ENCODE data around the gene PCNX1. TPM values are rescaled to one million over a fixed set of nuclear protein-coding genes. Genes with fewer than 3 reads are reported as not detected.

PCNX1 gene
- total and polyA plus RNA-seq, 2 experiments from 2014 or later: 6.9 to 33.5 TPM

- Histone ChIP-seq H2AFZ (peak overlapping the region; percentile 79), H3K27me3 (replicated peaks; ENCODE audit: insufficient read depth) (no peaks in the 10 kb centered on the region), H3K79me2 (ENCODE audit: insufficient read depth) (no peaks in the 10 kb centered on the region), H3K4me2 (ENCODE audit: unreplicated experiment) (peak overlapping the region; percentile 85), H3K4me1 (ENCODE audit: insufficient read depth) (peaks cover 19% of the 10 kb centered on the region), H3K27ac (peak overlapping the region; percentile 67), H3K9ac (peak overlapping the region; percentile 56), H3F3A (ENCODE audit: insufficient read depth) (peaks cover 15% of the 10 kb centered on the region), H3K9me3 (ENCODE audit: low read depth) (no peaks in the 10 kb centered on the region), H3K4me3 (peak overlapping the region; percentile 62), H3K9me2 (ENCODE audit: insufficient read depth) (no peaks in the 10 kb centered on the region), H4K20me1 (ENCODE audit: insufficient read depth) (no peaks in the 10 kb centered on the region), H3K36me3 (ENCODE audit: low read depth) (no peaks in the 10 kb centered on the region)
- TF ChIP-seq EZH2 (IDR thresholded peaks at IDR 0.05; ENCODE audit: insufficient read depth, poor library complexity, severe bottlenecking): no peak
- TF ChIP-seq EZH2phosphoT487 (IDR thresholded peaks at IDR 0.05; ENCODE audit: insufficient read depth, low read depth): no peak
- in situ Hi-C loops (cut with MboI): loop anchor here (25.0 kb wide), 1 partner anchor 632 kb away; no protein-coding TSS in a partner anchor
- WGBS, 2 experiments (ENCODE audit: low coverage in 1 of 2, low lambda C conversion rate in 2 of 2, missing lambda C conversion rate in 2 of 2): 21 to 27% methylated on average over 11 of the region's 11 CpGs
- DNase-seq: peak; percentile 75
These were observed 223.4 kb downstream of the PCNX1 start for GRCh38 chr14:71130491-71131179.

- Histone ChIP-seq H3K9me3 (ENCODE audit: low read depth) (no peaks in the 10 kb centered on the region), H3K4me3 (no peak overlapping the region), H3K9me2 (ENCODE audit: insufficient read depth) (no peaks in the 10 kb centered on the region), H4K20me1 (ENCODE audit: insufficient read depth) (no peaks in the 10 kb centered on the region), H2AFZ (no peak overlapping the region), H3K4me1 (ENCODE audit: insufficient read depth) (peaks cover 19% of the 10 kb centered on the region), H3K27ac (no peak overlapping the region), H3K27me3 (replicated peaks; ENCODE audit: insufficient read depth) (no peaks in the 10 kb centered on the region), H3K4me2 (ENCODE audit: unreplicated experiment) (no peak overlapping the region), H3K79me2 (ENCODE audit: insufficient read depth) (no peaks in the 10 kb centered on the region), H3K36me3 (ENCODE audit: low read depth) (no peaks in the 10 kb centered on the region), H3F3A (ENCODE audit: insufficient read depth) (peaks cover 15% of the 10 kb centered on the region), H3K9ac (no peak overlapping the region)
- no peak for DNase-seq
- TF ChIP-seq EZH2phosphoT487 (IDR thresholded peaks at IDR 0.05; ENCODE audit: insufficient read depth, low read depth) (no peak), EZH2 (IDR thresholded peaks at IDR 0.05; ENCODE audit: insufficient read depth, poor library complexity, severe bottlenecking) (no peak)
- WGBS, 2 experiments (ENCODE audit: low coverage in 1 of 2, low lambda C conversion rate in 2 of 2, missing lambda C conversion rate in 2 of 2): 89 to 91% methylated on average over 8 of the region's 8 CpGs
- in situ Hi-C loops (cut with MboI): loop anchor here (25.0 kb wide), 1 partner anchor 629 kb away; no protein-coding TSS in a partner anchor
These were observed 226.0 kb downstream of the PCNX1 start for GRCh38 chr14:71133296-71133695.

- Histone ChIP-seq H3K9me3 (ENCODE audit: low read depth) (no peaks in the 10 kb centered on the region), H3F3A (ENCODE audit: insufficient read depth) (peaks cover 12% of the 10 kb centered on the region), H3K36me3 (ENCODE audit: low read depth) (no peaks in the 10 kb centered on the region), H3K79me2 (ENCODE audit: insufficient read depth) (no peaks in the 10 kb centered on the region), H3K4me2 (ENCODE audit: unreplicated experiment) (no peak overlapping the region), H3K27me3 (replicated peaks; ENCODE audit: insufficient read depth) (no peaks in the 10 kb centered on the region), H3K4me1 (ENCODE audit: insufficient read depth) (peaks cover 14% of the 10 kb centered on the region), H3K27ac (no peak overlapping the region), H2AFZ (no peak overlapping the region), H3K9ac (no peak overlapping the region), H3K4me3 (no peak overlapping the region), H3K9me2 (ENCODE audit: insufficient read depth) (no peaks in the 10 kb centered on the region), H4K20me1 (ENCODE audit: insufficient read depth) (no peaks in the 10 kb centered on the region)
- TF ChIP-seq EZH2phosphoT487 (IDR thresholded peaks at IDR 0.05; ENCODE audit: insufficient read depth, low read depth) (no peak), EZH2 (IDR thresholded peaks at IDR 0.05; ENCODE audit: insufficient read depth, poor library complexity, severe bottlenecking) (no peak)
- 90 to 96% methylated on average over 2 of the region's 2 CpGs for WGBS, 2 experiments (ENCODE audit: low coverage in 1 of 2, low lambda C conversion rate in 2 of 2, missing lambda C conversion rate in 2 of 2)
- DNase-seq: no peak
- in situ Hi-C loops (cut with MboI): loop anchor here (25.0 kb wide), 1 partner anchor 627 kb away; no protein-coding TSS in a partner anchor
These were observed 228.2 kb downstream of the PCNX1 start for GRCh38 chr14:71135496-71135895.

DNA sequence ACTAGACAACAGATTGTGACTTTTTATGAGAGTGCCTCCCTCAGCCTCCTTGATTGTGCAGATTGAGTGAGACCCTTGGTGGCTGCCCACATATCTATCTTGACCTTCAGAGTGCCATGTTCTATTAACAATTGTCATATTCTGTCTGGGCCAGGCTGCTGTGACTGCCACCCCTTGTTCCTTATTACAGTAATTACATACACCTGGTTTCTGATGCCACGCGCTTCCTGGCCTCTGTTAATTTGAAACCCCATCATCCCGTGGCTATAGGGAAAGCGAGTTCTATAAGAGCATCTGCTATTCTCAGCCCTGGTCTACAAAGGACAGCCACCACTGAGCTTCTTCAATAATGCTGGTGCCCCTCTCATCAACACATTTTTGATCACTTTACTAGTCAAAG, 228.7 kb downstream of the PCNX1 start:
- in situ Hi-C loops (cut with MboI): loop anchor here (25.0 kb wide), 1 partner anchor 626 kb away; no protein-coding TSS in a partner anchor
- WGBS, 2 experiments (ENCODE audit: low coverage in 1 of 2, low lambda C conversion rate in 2 of 2, missing lambda C conversion rate in 2 of 2): 89 to 90% methylated on average over 4 of the region's 4 CpGs
- no peaks in the 10 kb centered on the region for H4K20me1 ChIP-seq (ENCODE audit: insufficient read depth)

More for the DNA sequence above, 228.7 kb downstream of the PCNX1 start:
- Histone ChIP-seq H3K4me3 (no peak overlapping the region), H3K27ac (no peak overlapping the region), H3K36me3 (ENCODE audit: low read depth) (no peaks in the 10 kb centered on the region), H3K4me2 (ENCODE audit: unreplicated experiment) (no peak overlapping the region), H3K79me2 (ENCODE audit: insufficient read depth) (no peaks in the 10 kb centered on the region), H2AFZ (no peak overlapping the region), H3F3A (ENCODE audit: insufficient read depth) (peaks cover 13% of the 10 kb centered on the region), H3K27me3 (replicated peaks; ENCODE audit: insufficient read depth) (no peaks in the 10 kb centered on the region), H3K9me2 (ENCODE audit: insufficient read depth) (no peaks in the 10 kb centered on the region), H3K9me3 (ENCODE audit: low read depth) (no peaks in the 10 kb centered on the region), H3K9ac (no peak overlapping the region), H3K4me1 (ENCODE audit: insufficient read depth) (peaks cover 10% of the 10 kb centered on the region)
- no peak for DNase-seq
- TF ChIP-seq EZH2 (IDR thresholded peaks at IDR 0.05; ENCODE audit: insufficient read depth, poor library complexity, severe bottlenecking): no peak
- no peak for TF ChIP-seq EZH2phosphoT487 (IDR thresholded peaks at IDR 0.05; ENCODE audit: insufficient read depth, low read depth)

Measured in GM23248 (cell line).